Keratinocyte (primary cell): ENCODE data around the gene WDR93.

ENCODE experiments used
- CTCF ChIP-seq, 3 experiments: IDR thresholded peaks in 1 of 3; conservative IDR thresholded peaks in 1 of 3; optimal IDR thresholded peaks in 1 of 3; 2 replicates in 2 of 3; 3 replicates in 1 of 3; pipeline versions ENCODE3 to v1.5.1; 2011; ENCODE audit warnings: low read length in 3 of 3, mild to moderate bottlenecking in 3 of 3, moderate library complexity in 2 of 3, control low read depth in 1 of 3, inconsistent platforms in 1 of 3; ENCODE audit not compliant: insufficient read depth in 2 of 3; ENCODE audit errors: extremely low read depth in 1 of 3
- EZH2 ChIP-seq: IDR thresholded peaks from one replicate; pipeline ENCODE4 v1.6.1; 2012; ENCODE audit warnings: inconsistent platforms, mild to moderate bottlenecking, low read length, moderate library complexity

GRCh38 chr15:89725064-89725463 lies 34.5 kb downstream of the WDR93 start:
- TF ChIP-seq CTCF (optimal IDR thresholded peaks at IDR 0.05 in 1 of 3, IDR thresholded peaks at IDR 0.05 in 1 of 3, conservative IDR thresholded peaks at IDR 0.05 in 1 of 3; ENCODE audit: extremely low read depth in 1 of 3, insufficient read depth in 2 of 3, low read length in 3 of 3), result no peak
- TF ChIP-seq EZH2, result no peak
